Glutamatergic neuron (in vitro differentiated cells): Measurements from ENCODE around the gene PNPLA7. TPM values are rescaled to one million over a fixed set of nuclear protein-coding genes. Genes with fewer than 3 reads are reported as not detected.

Experiments used
- DNase-seq: peaks from one replicate; pipeline ENCODE4 v3.0.0; 2022
- H3K27ac Mint-ChIP-seq: one replicate; pipeline ENCODE4 v1.8.0; 2020; ENCODE audit warnings: mild to moderate bottlenecking, mixed read lengths, inconsistent platforms; ENCODE audit not compliant: unreplicated experiment
- H3K27me3 Mint-ChIP-seq: one replicate; pipeline ENCODE4 v1.8.0; 2020; ENCODE audit warnings: mild to moderate bottlenecking, moderate library complexity, mixed read lengths, inconsistent platforms; ENCODE audit not compliant: unreplicated experiment
- H3K36me3 Mint-ChIP-seq: one replicate; pipeline ENCODE4 v1.8.0; 2020; ENCODE audit warnings: mild to moderate bottlenecking, mixed read lengths, inconsistent platforms; ENCODE audit not compliant: unreplicated experiment
- H3K4me1 Mint-ChIP-seq: one replicate; pipeline ENCODE4 v1.8.0; 2020; ENCODE audit warnings: mild to moderate bottlenecking, low read depth, mixed read lengths, inconsistent platforms; ENCODE audit not compliant: unreplicated experiment
- H3K4me3 Mint-ChIP-seq: one replicate; pipeline ENCODE4 v1.8.0; 2020; ENCODE audit warnings: mild to moderate bottlenecking, mixed read lengths, inconsistent platforms; ENCODE audit not compliant: unreplicated experiment
- H3K9me3 Mint-ChIP-seq: one replicate; pipeline ENCODE4 v1.8.0; 2020; ENCODE audit warnings: mild to moderate bottlenecking, moderate library complexity, mixed read lengths, inconsistent platforms; ENCODE audit not compliant: unreplicated experiment
- total RNA-seq: library from RNA; stranded (reverse); fragmentation: NEBNext Ultra II Directional; extraction: Animal tissue kit (Norgen Biotek cat#: 25700); gene quantifications from one replicate; pipeline ENCODE4 v1.2.1, GENCODE V29; 2021; ENCODE audit not compliant: unreplicated experiment
- TF ChIP-seq, protein P1 (sequence below): fragments of 200-600 bp; sonication (generic); IDR thresholded peaks from one replicate; pipeline ENCODE4 v1.5.0; 2021; ENCODE audit not compliant: partially characterized antibody, unreplicated experiment

The PNPLA7 gene
- total RNA-seq, 1 donor from 2014 or later, result 6.7 TPM

DNA sequence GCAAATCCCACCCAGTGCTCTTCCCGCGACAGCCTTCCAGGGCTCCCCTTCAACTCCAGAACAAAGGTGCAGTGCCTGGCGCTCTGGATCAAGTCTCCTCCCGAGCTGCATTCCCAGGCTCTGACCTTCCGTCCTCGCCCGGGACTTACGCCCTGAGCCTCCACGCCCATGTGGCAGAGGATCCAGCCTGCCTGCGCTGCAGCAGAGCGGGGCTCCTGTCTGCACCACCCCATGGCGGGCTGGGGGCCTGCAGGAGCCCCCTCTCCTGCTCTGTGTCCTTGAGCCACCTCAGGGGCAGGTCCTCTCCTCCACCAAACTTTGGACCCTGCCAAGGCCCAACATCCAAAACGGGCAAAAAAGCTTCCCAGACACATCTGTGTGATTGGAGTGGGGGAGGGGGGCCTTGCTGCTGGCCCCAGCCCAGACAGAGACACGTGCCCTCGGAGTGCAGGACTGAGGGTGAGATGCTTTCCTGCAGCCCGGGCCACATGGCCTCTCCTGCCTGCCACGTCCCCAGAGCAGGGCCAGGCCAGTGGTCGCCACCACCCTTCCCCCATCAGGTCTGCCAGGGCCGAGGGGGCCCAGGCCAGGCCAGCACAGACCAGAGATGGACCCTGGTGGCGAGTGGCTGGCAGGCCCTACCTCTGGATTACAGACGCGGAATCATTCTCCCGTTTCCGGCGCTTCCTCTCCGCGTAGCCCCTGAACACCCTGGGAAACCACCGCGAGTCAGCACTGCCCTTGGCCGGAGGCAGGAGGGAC lies 95.4 kb downstream of the PNPLA7 start:
- peaks cover 4% of the 10 kb centered on the region for H3K4me1 Mint-ChIP-seq
- DNase-seq, result peak; percentile 34
- no peaks in the 10 kb centered on the region for H3K36me3 Mint-ChIP-seq
- peaks cover 4% of the 10 kb centered on the region for H3K27me3 Mint-ChIP-seq
- peaks cover 1% of the 10 kb centered on the region for H3K9me3 Mint-ChIP-seq
- TF ChIP-seq, protein P1, sequence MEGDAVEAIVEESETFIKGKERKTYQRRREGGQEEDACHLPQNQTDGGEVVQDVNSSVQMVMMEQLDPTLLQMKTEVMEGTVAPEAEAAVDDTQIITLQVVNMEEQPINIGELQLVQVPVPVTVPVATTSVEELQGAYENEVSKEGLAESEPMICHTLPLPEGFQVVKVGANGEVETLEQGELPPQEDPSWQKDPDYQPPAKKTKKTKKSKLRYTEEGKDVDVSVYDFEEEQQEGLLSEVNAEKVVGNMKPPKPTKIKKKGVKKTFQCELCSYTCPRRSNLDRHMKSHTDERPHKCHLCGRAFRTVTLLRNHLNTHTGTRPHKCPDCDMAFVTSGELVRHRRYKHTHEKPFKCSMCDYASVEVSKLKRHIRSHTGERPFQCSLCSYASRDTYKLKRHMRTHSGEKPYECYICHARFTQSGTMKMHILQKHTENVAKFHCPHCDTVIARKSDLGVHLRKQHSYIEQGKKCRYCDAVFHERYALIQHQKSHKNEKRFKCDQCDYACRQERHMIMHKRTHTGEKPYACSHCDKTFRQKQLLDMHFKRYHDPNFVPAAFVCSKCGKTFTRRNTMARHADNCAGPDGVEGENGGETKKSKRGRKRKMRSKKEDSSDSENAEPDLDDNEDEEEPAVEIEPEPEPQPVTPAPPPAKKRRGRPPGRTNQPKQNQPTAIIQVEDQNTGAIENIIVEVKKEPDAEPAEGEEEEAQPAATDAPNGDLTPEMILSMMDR, result no peak
- H3K27ac Mint-ChIP-seq, result no peak overlapping the region
- peak overlapping the region; percentile 61 for H3K4me3 Mint-ChIP-seq

DNA sequence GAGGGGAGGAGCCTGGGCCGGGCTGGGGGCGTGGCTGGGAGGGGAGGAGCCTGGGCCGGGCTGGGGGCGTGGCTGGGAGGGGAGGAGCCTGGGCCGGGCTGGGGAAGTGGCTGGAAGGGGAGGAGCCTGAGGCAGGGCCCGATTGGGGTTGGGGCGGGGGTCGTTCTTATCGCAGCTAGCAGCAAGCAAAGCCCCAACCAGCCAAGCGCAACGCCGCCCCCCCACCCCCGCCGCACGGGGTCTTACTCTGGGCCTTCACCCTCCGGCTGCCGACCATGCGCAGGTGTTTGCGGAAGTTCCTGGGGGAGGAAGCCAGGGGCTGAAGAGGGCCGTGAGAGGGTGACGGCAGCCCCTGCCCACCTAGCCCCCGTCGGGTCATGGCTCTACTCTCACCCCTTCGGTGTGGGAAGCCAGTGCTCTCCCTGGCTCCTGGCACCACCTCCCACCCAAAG lies 96.0 kb downstream of the PNPLA7 start:
- H3K36me3 Mint-ChIP-seq, result no peaks in the 10 kb centered on the region
- H3K4me1 Mint-ChIP-seq, result peaks cover 4% of the 10 kb centered on the region
- TF ChIP-seq, protein P1, result no peak
- peak; percentile 62 for DNase-seq
- H3K9me3 Mint-ChIP-seq, result peaks cover 1% of the 10 kb centered on the region
- peak overlapping the region; percentile 61 for H3K4me3 Mint-ChIP-seq
- H3K27me3 Mint-ChIP-seq, result peaks cover 4% of the 10 kb centered on the region
- no peak overlapping the region for H3K27ac Mint-ChIP-seq

DNA sequence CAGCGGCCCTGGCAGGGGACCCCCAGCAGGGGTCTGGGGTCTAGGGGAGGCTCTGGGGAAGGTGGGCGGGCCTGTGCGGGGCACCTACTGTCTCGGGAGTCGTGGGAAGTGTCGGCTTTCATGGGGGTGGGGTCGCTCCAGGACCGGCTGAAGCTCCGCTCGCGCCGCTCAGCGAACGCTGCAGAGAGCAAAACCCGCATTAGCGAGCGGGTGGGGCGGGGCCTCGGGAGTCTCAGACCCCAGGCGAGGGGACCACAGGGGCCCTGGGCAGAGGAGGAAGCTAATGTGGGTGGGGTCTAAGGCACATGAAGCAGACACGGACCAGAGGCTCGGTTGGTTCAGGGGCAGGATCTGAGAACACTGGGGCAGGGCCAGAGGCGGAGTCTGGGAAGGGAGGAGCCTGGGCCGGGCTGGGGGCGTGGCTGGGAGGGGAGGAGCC lies 96.5 kb downstream of the PNPLA7 start:
- Mint-ChIP-seq H3K4me1 (peaks cover 4% of the 10 kb centered on the region), H3K27me3 (peaks cover 4% of the 10 kb centered on the region), H3K9me3 (peaks cover 1% of the 10 kb centered on the region), H3K4me3 (peak overlapping the region; percentile 59), H3K36me3 (no peaks in the 10 kb centered on the region), H3K27ac (no peak overlapping the region)
- TF ChIP-seq, protein P1, result no peak
- DNase-seq, result peak; percentile 79

DNA sequence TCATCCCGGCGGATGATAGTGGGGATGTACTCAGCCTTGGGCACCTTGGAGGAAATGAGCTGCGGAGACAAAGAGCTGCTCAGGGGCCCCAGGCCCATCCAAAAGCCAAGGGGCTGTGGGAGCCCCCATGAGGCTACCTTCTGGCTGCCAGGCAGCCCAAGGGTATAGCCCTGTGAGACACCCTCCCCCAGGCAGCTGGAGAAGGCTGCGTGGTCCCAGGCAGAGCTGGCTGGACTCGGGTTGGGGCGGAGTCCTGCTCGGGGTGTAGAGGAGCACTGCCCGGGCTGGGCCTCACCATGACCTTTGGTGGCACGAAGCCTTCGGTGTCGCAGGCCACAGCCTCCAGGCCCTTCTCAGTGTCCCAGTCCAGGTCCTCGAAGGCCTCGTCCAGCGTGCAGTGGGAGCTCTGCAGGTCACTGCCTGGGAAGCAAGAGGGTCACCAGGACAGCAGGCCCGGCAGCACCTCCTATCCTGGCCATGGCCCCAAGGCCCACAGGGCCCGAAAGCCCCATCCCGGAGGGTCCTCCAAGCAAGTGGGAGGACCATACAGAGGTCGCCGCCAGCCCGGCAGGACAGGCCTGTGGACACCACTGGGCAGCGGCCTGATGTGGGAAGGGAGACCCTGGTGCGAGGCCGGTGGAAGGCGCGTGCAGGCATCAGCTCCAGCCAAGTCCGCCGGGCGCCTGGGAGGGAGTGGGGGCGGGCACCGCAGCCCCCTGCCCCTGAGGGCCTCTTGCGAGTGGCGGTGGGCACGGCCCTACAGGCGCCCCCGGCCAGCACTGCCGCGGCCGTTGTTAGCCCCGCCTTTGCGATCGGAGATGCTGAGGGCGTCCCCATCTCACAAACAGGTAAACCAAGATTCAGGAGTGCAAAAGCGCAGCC lies 97.2 kb downstream of the PNPLA7 start:
- DNase-seq, result peak; percentile 20
- peaks cover 4% of the 10 kb centered on the region for H3K27me3 Mint-ChIP-seq
- no peak overlapping the region for H3K27ac Mint-ChIP-seq
- peaks cover 1% of the 10 kb centered on the region for H3K9me3 Mint-ChIP-seq
- peaks cover 4% of the 10 kb centered on the region for H3K4me1 Mint-ChIP-seq
- H3K4me3 Mint-ChIP-seq, result no peak overlapping the region
- no peaks in the 10 kb centered on the region for H3K36me3 Mint-ChIP-seq
- TF ChIP-seq, protein P1, result no peak
